Tibial nerve (tissue), 4 donors: Measurements from ENCODE around the gene ENTR1. TPM values are rescaled to one million over a fixed set of nuclear protein-coding genes. Genes with fewer than 3 reads are reported as not detected.

Experiments used
- DNase-seq, 2 donors: peaks; one replicate each; pipeline ENCODE4 v3.0.0-alpha.2; 2019; ENCODE audit warnings: low spot score in 2 of 2
- H3K27ac ChIP-seq, 4 donors: fragments of 200-600 bp; sonication (generic) in 3 of 4; one replicate each; pipeline ENCODE4 v1.5.1; 2017 to 2019; ENCODE audit warnings: mild to moderate bottlenecking in 1 of 4
- H3K27me3 ChIP-seq, 2 donors: fragments of 200-600 bp; sonication (generic) in 1 of 2; one replicate each; pipeline versions ENCODE4 v1.5.1 to v1.6.0; 2017 to 2019
- H3K36me3 ChIP-seq, 3 donors: fragments of 200-600 bp; sonication (generic); one replicate each; pipeline ENCODE4 v1.5.1; 2018 to 2019
- H3K4me1 ChIP-seq, 4 donors: fragments of 200-600 bp; sonication (generic) in 3 of 4; one replicate each; pipeline ENCODE4 v1.5.1; 2017 to 2019
- H3K4me3 ChIP-seq, 4 donors: fragments of 200-600 bp; sonication (generic) in 3 of 4; one replicate each; pipeline ENCODE4 v1.5.1; 2017 to 2019; ENCODE audit warnings: mild to moderate bottlenecking in 1 of 4, moderate library complexity in 1 of 4
- H3K9me3 ChIP-seq, 4 donors: fragments of 200-600 bp; sonication (generic) in 3 of 4; one replicate each; pipeline ENCODE4 v1.5.1; 2017 to 2019
- EP300 ChIP-seq, 2 donors: sonication (generic); formaldehyde crosslinking; IDR thresholded peaks; one replicate each; pipeline ENCODE4 v1.6.1; 2017; ENCODE audit warnings: antibody characterized with exemption in 2 of 2, mild to moderate bottlenecking in 1 of 2
- POLR2A ChIP-seq, 2 donors: fragments of 450-650 bp; IDR thresholded peaks; one replicate each; pipeline ENCODE4 v1.6.1; 2017; ENCODE audit warnings: antibody characterized with exemption in 2 of 2, mild to moderate bottlenecking in 2 of 2, moderate library complexity in 2 of 2
- WGBS, 2 donors: methylation state at CpG; one replicate each; pipeline ENCODE4 v1.1.5; 2018; 5-methylcytosine and 5-hydroxymethylcytosine counted together
- total RNA-seq, 4 donors: library from RNA; depleted of rRNA; stranded (reverse); fragments of >200 nt; gene quantifications; one replicate each; pipeline ENCODE4 v1.1.0, GENCODE V29; 2016
- TF ChIP-seq, protein P1 (sequence below), 5 experiments: fragments of 200-600 bp in 3 of 5; fragments of 450-650 bp in 2 of 5; sonication (generic) in 3 of 5; IDR thresholded peaks; one replicate each; pipeline ENCODE4 v1.5.1; 2016 to 2019; ENCODE audit warnings: antibody characterized with exemption in 5 of 5, mild to moderate bottlenecking in 3 of 5, moderate library complexity in 2 of 5

ENTR1 gene
- total RNA-seq, 4 donors from 2014 or later, result 52.6 to 101 (median 70.9) TPM

DNA sequence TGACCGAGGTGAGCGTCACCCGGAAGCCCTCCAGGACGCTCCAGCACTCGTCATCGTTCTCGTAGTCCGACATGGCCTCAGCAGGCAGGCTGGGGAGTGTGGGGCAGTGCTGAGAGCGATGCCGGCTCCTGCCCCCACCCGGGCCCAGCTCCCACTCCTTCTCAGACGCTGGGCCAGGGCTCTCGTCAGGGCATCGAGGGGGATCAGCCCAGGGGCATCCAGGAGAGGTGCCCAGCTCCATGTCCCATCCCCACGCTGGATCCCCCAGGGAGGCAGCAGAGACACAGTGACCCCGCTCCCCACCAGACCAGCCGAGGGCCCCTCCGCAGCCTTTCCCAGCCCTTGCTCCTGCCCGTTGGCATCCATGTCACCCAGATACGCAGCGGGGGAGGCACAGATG lies 38.4 kb downstream of the ENTR1 start:
- DNase-seq, result no peak
- 85% methylated on average over 19 to 21 of the region's 21 CpGs for WGBS, 2 donors
- TF ChIP-seq, protein P1, sequence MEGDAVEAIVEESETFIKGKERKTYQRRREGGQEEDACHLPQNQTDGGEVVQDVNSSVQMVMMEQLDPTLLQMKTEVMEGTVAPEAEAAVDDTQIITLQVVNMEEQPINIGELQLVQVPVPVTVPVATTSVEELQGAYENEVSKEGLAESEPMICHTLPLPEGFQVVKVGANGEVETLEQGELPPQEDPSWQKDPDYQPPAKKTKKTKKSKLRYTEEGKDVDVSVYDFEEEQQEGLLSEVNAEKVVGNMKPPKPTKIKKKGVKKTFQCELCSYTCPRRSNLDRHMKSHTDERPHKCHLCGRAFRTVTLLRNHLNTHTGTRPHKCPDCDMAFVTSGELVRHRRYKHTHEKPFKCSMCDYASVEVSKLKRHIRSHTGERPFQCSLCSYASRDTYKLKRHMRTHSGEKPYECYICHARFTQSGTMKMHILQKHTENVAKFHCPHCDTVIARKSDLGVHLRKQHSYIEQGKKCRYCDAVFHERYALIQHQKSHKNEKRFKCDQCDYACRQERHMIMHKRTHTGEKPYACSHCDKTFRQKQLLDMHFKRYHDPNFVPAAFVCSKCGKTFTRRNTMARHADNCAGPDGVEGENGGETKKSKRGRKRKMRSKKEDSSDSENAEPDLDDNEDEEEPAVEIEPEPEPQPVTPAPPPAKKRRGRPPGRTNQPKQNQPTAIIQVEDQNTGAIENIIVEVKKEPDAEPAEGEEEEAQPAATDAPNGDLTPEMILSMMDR (IDR thresholded peaks at IDR 0.05), result no peak
- TF ChIP-seq POLR2A (IDR thresholded peaks at IDR 0.05) (no peak), EP300 (IDR thresholded peaks at IDR 0.05) (no peak)
- H3K27ac ChIP-seq, result no peak overlapping the region
- H3K4me3 ChIP-seq, result no peak overlapping the region
- H3K9me3 ChIP-seq, result no peaks in the 10 kb centered on the region
- H3K27me3 ChIP-seq, result no peaks in the 10 kb centered on the region
- H3K36me3 ChIP-seq, result peaks cover 0 to 30% (median 0%) of the 10 kb centered on the region in 3 donors
- peaks cover 0 to 26% (median 9%) of the 10 kb centered on the region in 4 donors for H3K4me1 ChIP-seq

DNA sequence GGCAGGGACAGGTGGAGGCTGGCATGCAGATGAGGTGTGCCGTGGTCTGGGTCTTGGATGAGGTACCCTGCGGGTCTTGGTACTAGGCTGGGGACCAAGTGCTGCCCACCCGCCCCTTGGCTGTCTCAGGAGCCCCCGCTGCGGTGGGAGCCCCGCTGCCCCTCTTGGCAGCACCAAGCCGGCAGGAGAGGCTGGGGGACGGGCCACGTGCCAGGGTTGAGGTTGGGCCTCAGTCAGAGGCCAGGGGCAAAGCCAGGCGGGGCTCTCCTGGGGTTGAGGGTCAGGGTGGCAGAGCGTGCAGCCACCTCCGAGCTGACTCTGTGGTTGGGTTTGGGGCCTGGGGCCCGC lies 38.9 kb downstream of the ENTR1 start:
- H3K36me3 ChIP-seq, result peaks cover 0 to 30% (median 0%) of the 10 kb centered on the region in 3 donors
- TF ChIP-seq, protein P1 (IDR thresholded peaks at IDR 0.05), result no peak
- TF ChIP-seq POLR2A (IDR thresholded peaks at IDR 0.05) (no peak), EP300 (IDR thresholded peaks at IDR 0.05) (no peak)
- H3K9me3 ChIP-seq, result no peaks in the 10 kb centered on the region
- no peak overlapping the region for H3K4me3 ChIP-seq
- WGBS, 2 donors, result 79 to 93% methylated on average over 6 to 10 of the region's 13 CpGs
- no peak for DNase-seq
- H3K27me3 ChIP-seq, result no peaks in the 10 kb centered on the region
- no peak overlapping the region for H3K27ac ChIP-seq
- H3K4me1 ChIP-seq, result peaks cover 0 to 21% (median 9%) of the 10 kb centered on the region in 4 donors

DNA sequence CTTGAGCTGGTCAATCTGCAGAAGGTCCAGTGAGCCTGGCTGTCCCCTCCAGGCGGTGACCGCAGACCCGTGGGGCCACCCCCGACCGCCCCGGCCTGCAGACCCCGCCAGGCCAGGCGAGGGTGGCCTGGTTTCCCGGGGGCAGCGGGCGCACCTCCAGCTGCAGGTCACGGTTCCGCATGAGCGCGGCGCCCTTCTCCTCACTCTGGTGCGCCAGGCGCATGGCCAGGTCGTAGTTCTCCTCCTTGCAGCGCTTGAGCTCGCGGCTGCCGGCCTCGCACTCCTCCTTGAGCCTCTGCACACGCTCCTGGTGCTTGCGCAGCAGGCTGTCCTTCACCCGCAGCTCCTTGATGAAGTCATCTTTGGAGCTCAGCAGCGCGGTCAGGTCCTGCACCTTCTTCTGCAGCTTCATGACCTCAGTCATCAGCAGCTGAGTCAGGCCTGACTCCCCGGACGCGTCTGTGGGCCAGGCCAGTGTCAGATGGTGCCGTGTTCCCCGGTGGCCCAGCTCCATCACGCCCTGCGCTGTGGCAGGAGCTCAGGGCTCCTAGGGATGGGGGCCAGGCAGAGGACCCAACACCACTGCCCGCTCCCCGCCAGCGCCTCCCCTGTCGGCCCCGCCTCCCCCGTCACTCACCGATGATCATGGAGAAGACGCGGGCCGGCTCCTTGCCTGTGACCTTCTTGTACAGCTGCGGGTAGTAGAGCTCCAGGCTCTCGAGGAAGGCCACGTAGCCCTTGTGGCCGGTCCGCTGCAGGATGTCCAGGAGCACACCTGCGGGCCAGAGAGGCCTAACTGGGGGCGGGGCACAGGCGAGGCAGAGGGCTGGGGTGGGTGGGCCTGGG lies 39.5 kb downstream of the ENTR1 start:
- Histone ChIP-seq H3K27me3 (no peaks in the 10 kb centered on the region), H3K9me3 (no peaks in the 10 kb centered on the region), H3K36me3 (peaks cover 0 to 27% (median 0%) of the 10 kb centered on the region in 3 donors), H3K4me3 (no peak overlapping the region), H3K27ac (no peak overlapping the region), H3K4me1 (peaks cover 0 to 22% (median 9%) of the 10 kb centered on the region in 4 donors)
- no peak for TF ChIP-seq EP300 (IDR thresholded peaks at IDR 0.05)
- TF ChIP-seq, protein P1 (IDR thresholded peaks at IDR 0.05), result no peak
- no peak for TF ChIP-seq POLR2A (IDR thresholded peaks at IDR 0.05)
- WGBS, 2 donors, result 89 to 92% methylated on average over 16 to 45 of the region's 54 CpGs
- no peak for DNase-seq

DNA sequence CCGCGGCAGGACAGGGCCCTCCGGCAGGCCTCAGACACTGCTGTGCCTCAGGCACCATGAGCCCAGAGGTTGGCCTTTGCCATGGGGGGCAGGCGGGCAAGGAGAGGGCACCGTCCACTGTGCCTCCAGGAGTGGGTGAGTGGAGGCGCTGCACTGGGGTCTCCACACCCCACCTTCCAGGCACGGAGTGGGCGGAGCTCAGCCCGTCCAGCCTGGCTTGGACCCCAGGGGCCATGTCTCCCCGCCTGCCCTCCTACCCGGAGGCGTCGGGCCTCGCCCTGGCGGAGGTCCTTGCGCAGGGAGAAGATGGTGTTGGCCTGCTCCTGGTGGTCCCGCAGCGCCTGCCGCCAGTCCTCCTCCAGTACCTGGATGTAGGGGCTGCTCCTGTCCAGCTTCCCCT lies 40.4 kb downstream of the ENTR1 start:
- Histone ChIP-seq H3K4me3 (no peak overlapping the region), H3K4me1 (peaks cover 0 to 29% (median 9%) of the 10 kb centered on the region in 4 donors), H3K36me3 (peaks cover 0 to 18% (median 0%) of the 10 kb centered on the region in 3 donors), H3K27ac (no peak overlapping the region), H3K9me3 (no peaks in the 10 kb centered on the region), H3K27me3 (no peaks in the 10 kb centered on the region)
- TF ChIP-seq EP300 (IDR thresholded peaks at IDR 0.05) (no peak), POLR2A (IDR thresholded peaks at IDR 0.05) (no peak)
- TF ChIP-seq, protein P1 (IDR thresholded peaks at IDR 0.05), result no peak
- DNase-seq, result no peak
- WGBS, 2 donors, result 78 to 84% methylated on average over 6 to 13 of the region's 19 CpGs

DNA sequence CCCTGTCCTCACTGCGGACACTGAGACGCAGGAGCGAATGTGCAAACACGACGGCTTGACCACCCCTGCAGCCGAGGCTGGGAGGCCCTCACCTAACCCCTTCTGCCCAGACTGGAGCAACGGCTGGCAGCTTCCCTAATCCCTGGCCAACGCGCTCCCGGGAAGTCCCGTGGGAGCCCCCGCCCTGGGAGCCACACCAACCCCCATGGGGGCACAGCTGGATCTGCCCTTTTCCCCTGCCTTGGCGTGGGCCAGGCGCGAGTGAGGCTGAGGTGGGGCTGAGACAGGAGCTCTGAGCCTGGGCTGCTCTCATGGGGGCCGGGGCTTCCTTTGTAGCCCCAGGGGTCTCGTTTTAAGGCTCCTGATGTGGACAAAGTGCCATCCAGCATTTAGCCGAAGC lies 42.2 kb downstream of the ENTR1 start:
- H3K27ac ChIP-seq, result no peak overlapping the region
- DNase-seq, result no peak
- peaks cover 0 to 5% (median 0%) of the 10 kb centered on the region in 3 donors for H3K36me3 ChIP-seq
- H3K4me1 ChIP-seq, result peaks cover 0 to 35% (median 11%) of the 10 kb centered on the region in 4 donors
- H3K9me3 ChIP-seq, result no peaks in the 10 kb centered on the region
- no peak overlapping the region for H3K4me3 ChIP-seq
- TF ChIP-seq EP300 (IDR thresholded peaks at IDR 0.05) (no peak), POLR2A (IDR thresholded peaks at IDR 0.05) (no peak)
- TF ChIP-seq, protein P1 (IDR thresholded peaks at IDR 0.05), result no peak
- 53 to 68% methylated on average over 8 to 13 of the region's 18 CpGs for WGBS, 2 donors
- no peaks in the 10 kb centered on the region for H3K27me3 ChIP-seq
